Glutamatergic neuron (in vitro differentiated cells): Measurements from ENCODE around the gene PRELP. TPM values are rescaled to one million over a fixed set of nuclear protein-coding genes. Genes with fewer than 3 reads are reported as not detected.

Experiments used
- DNase-seq: peaks from one replicate; pipeline ENCODE4 v3.0.0; 2022
- H3K27ac Mint-ChIP-seq: one replicate; pipeline ENCODE4 v1.8.0; 2020; ENCODE audit warnings: mild to moderate bottlenecking, mixed read lengths, inconsistent platforms; ENCODE audit not compliant: unreplicated experiment
- H3K27me3 Mint-ChIP-seq: one replicate; pipeline ENCODE4 v1.8.0; 2020; ENCODE audit warnings: mild to moderate bottlenecking, moderate library complexity, mixed read lengths, inconsistent platforms; ENCODE audit not compliant: unreplicated experiment
- H3K36me3 Mint-ChIP-seq: one replicate; pipeline ENCODE4 v1.8.0; 2020; ENCODE audit warnings: mild to moderate bottlenecking, mixed read lengths, inconsistent platforms; ENCODE audit not compliant: unreplicated experiment
- H3K4me1 Mint-ChIP-seq: one replicate; pipeline ENCODE4 v1.8.0; 2020; ENCODE audit warnings: mild to moderate bottlenecking, low read depth, mixed read lengths, inconsistent platforms; ENCODE audit not compliant: unreplicated experiment
- H3K4me3 Mint-ChIP-seq: one replicate; pipeline ENCODE4 v1.8.0; 2020; ENCODE audit warnings: mild to moderate bottlenecking, mixed read lengths, inconsistent platforms; ENCODE audit not compliant: unreplicated experiment
- H3K9me3 Mint-ChIP-seq: one replicate; pipeline ENCODE4 v1.8.0; 2020; ENCODE audit warnings: mild to moderate bottlenecking, moderate library complexity, mixed read lengths, inconsistent platforms; ENCODE audit not compliant: unreplicated experiment
- total RNA-seq: library from RNA; stranded (reverse); fragmentation: NEBNext Ultra II Directional; extraction: Animal tissue kit (Norgen Biotek cat#: 25700); gene quantifications from one replicate; pipeline ENCODE4 v1.2.1, GENCODE V29; 2021; ENCODE audit not compliant: unreplicated experiment
- TF ChIP-seq, protein P1 (sequence below): fragments of 200-600 bp; sonication (generic); IDR thresholded peaks from one replicate; pipeline ENCODE4 v1.5.0; 2021; ENCODE audit not compliant: partially characterized antibody, unreplicated experiment

The PRELP gene
- total RNA-seq, 1 donor from 2014 or later, result not detected

- Mint-ChIP-seq H3K27me3 (peaks cover 7% of the 10 kb centered on the region), H3K36me3 (no peaks in the 10 kb centered on the region), H3K9me3 (peaks cover 6% of the 10 kb centered on the region), H3K27ac (no peak overlapping the region), H3K4me3 (no peak overlapping the region), H3K4me1 (peaks cover 7% of the 10 kb centered on the region)
- TF ChIP-seq, protein P1, sequence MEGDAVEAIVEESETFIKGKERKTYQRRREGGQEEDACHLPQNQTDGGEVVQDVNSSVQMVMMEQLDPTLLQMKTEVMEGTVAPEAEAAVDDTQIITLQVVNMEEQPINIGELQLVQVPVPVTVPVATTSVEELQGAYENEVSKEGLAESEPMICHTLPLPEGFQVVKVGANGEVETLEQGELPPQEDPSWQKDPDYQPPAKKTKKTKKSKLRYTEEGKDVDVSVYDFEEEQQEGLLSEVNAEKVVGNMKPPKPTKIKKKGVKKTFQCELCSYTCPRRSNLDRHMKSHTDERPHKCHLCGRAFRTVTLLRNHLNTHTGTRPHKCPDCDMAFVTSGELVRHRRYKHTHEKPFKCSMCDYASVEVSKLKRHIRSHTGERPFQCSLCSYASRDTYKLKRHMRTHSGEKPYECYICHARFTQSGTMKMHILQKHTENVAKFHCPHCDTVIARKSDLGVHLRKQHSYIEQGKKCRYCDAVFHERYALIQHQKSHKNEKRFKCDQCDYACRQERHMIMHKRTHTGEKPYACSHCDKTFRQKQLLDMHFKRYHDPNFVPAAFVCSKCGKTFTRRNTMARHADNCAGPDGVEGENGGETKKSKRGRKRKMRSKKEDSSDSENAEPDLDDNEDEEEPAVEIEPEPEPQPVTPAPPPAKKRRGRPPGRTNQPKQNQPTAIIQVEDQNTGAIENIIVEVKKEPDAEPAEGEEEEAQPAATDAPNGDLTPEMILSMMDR, result no peak
- no peak for DNase-seq
Measured at GRCh38 chr1:203467550-203467921, 8.1 kb upstream of the PRELP start.

- no peak for DNase-seq
- H3K9me3 Mint-ChIP-seq, result peaks cover 6% of the 10 kb centered on the region
- no peak overlapping the region for H3K4me3 Mint-ChIP-seq
- H3K36me3 Mint-ChIP-seq, result no peaks in the 10 kb centered on the region
- peaks cover 6% of the 10 kb centered on the region for H3K27me3 Mint-ChIP-seq
- peaks cover 7% of the 10 kb centered on the region for H3K4me1 Mint-ChIP-seq
- H3K27ac Mint-ChIP-seq, result no peak overlapping the region
- TF ChIP-seq, protein P1, result no peak
Measured at GRCh38 chr1:203468326-203468725, 7.3 kb upstream of the PRELP start.

DNA sequence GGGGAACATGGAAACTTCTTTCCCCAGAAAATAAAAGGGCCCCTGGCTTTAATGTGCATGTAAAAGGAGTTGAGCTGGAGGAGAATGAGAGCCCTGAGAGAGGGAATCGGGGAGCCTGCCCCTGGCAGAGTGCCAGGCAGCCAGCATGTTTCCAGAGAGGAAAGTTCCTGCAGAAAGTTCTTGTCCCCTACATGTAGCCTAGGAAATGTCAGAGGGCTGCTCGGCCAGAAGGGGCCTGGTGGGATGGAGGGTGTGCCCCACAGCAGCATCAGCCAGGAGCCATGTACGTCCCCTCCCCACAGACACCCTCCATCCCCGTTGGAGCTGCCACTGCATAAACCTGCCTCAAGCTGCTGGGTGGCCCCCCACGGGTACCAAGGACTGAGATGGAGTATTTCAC is 5.4 kb upstream of the PRELP start:
- TF ChIP-seq, protein P1, result no peak
- Mint-ChIP-seq H3K4me1 (peaks cover 3% of the 10 kb centered on the region), H3K36me3 (no peaks in the 10 kb centered on the region), H3K4me3 (no peak overlapping the region), H3K27ac (no peak overlapping the region), H3K9me3 (peaks cover 6% of the 10 kb centered on the region), H3K27me3 (peaks cover 8% of the 10 kb centered on the region)
- no peak for DNase-seq

DNA sequence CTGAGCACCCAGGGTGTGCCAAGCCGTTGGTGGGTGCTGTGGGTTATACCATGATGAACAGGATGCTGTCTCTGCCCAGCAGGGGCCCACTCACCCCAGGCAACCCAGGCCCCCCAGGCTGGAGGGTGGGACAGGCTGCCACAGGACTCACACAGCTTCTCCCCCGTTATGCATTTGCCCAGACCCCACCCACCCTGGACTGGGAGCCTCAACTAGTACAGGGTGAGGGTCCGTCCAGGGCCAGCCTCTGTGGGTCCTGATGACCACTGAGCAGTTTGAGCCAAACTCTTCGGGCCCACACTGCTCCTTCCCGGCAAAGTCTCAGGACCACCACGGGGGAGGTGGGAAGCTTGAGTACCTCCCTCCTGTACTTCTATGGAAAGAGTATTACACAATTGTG is 3.8 kb upstream of the PRELP start:
- no peak for DNase-seq
- TF ChIP-seq, protein P1, result no peak
- H3K27ac Mint-ChIP-seq, result no peak overlapping the region
- H3K4me3 Mint-ChIP-seq, result no peak overlapping the region
- H3K4me1 Mint-ChIP-seq, result peaks cover 6% of the 10 kb centered on the region
- peaks cover 9% of the 10 kb centered on the region for H3K9me3 Mint-ChIP-seq
- no peaks in the 10 kb centered on the region for H3K36me3 Mint-ChIP-seq
- peaks cover 6% of the 10 kb centered on the region for H3K27me3 Mint-ChIP-seq

- Mint-ChIP-seq H3K4me1 (peaks cover 6% of the 10 kb centered on the region), H3K36me3 (no peaks in the 10 kb centered on the region), H3K9me3 (peaks cover 9% of the 10 kb centered on the region), H3K27ac (no peak overlapping the region), H3K27me3 (peaks cover 5% of the 10 kb centered on the region), H3K4me3 (no peak overlapping the region)
- TF ChIP-seq, protein P1, result no peak
- no peak for DNase-seq
Measured at GRCh38 chr1:203473281-203473680, 2.3 kb upstream of the PRELP start.
